Neural cell (in vitro differentiated cells): ENCODE data around the gene MGAT5.

Source experiments
- SMC3 ChIP-seq: fragments of 450-650 bp; conservative IDR thresholded peaks from 2 replicates; pipeline ENCODE4 v1.6.1; 2014; ENCODE audit warnings: antibody characterized with exemption, mild to moderate bottlenecking, moderate library complexity; ENCODE audit not compliant: poor library complexity
- TF ChIP-seq, protein P1 (sequence below): fragments of 450-650 bp; IDR thresholded peaks from 2 replicates; pipeline ENCODE4 v1.5.1; 2014; ENCODE audit warnings: antibody characterized with exemption, mild to moderate bottlenecking, moderate library complexity; ENCODE audit not compliant: poor library complexity, severe bottlenecking

DNA sequence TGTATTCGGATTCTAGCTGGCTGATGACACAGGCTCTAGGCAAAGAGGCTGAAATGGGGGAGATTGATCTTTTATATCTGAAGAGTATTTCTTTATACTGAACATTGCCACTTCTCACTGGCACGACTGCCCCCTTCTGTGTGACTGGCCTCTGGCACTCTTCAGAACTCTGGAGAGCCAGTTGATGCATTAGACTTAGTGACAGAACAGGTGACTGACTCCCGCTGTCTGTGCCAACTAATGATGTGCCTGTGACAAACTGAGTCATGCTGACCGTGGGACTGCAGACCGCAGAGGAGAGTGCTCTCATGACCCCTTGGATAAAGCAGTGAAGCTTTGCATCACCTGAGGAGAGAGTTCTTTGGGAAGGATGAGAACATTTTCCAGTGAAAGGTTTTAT lies 14.4 kb downstream of the MGAT5 start:
- TF ChIP-seq, protein P1, sequence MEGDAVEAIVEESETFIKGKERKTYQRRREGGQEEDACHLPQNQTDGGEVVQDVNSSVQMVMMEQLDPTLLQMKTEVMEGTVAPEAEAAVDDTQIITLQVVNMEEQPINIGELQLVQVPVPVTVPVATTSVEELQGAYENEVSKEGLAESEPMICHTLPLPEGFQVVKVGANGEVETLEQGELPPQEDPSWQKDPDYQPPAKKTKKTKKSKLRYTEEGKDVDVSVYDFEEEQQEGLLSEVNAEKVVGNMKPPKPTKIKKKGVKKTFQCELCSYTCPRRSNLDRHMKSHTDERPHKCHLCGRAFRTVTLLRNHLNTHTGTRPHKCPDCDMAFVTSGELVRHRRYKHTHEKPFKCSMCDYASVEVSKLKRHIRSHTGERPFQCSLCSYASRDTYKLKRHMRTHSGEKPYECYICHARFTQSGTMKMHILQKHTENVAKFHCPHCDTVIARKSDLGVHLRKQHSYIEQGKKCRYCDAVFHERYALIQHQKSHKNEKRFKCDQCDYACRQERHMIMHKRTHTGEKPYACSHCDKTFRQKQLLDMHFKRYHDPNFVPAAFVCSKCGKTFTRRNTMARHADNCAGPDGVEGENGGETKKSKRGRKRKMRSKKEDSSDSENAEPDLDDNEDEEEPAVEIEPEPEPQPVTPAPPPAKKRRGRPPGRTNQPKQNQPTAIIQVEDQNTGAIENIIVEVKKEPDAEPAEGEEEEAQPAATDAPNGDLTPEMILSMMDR, result no peak
- no peak for TF ChIP-seq SMC3
